GM12878 (cell line): Measurements from ENCODE around the gene PP2D1. TPM values are rescaled to one million over a fixed set of nuclear protein-coding genes. Genes with fewer than 3 reads are reported as not detected.

Experiments used
- ATAC-seq: fragments of 200-7000 bp; cut with Tn5 transposase; 3 replicates; pipeline ENCODE4 v1.9.1; 2020; ENCODE audit warnings: mild to moderate bottlenecking, moderate library complexity
- BruUV-seq: library from RNA; stranded (reverse); fragments of 400-500 nt; replicated peaks from 2 replicates; lab custom pipeline; 2021; lab: Mats Ljungman, UMichigan
- CTCF ChIA-PET: fragments of 300-600 bp; sonication (Branson Sonifier 250); formaldehyde crosslinking; extraction: SDS; loops from one replicate; lab custom pipeline; 2021; ENCODE audit warnings: inconsistent platforms; lab: Yijun Ruan, JAX
- POLR2A ChIA-PET: fragments of 350-600 bp; formaldehyde crosslinking; extraction: SDS; loops from one replicate; lab custom pipeline; 2021; ENCODE audit warnings: inconsistent platforms; lab: Charles Lee
- RAD21 ChIA-PET: fragments of 300-600 bp; sonication (Branson Sonifier 250); formaldehyde crosslinking; loops from one replicate; lab custom pipeline; 2023; ENCODE audit warnings: antibody characterized with exemption; ENCODE audit not compliant: unreplicated experiment; lab: Charles Lee
- SMC1A ChIA-PET: fragments of 300-600 bp; sonication (Branson Sonifier 250); formaldehyde crosslinking; loops from one replicate; lab custom pipeline; 2023; ENCODE audit not compliant: unreplicated experiment, uncharacterized antibody; lab: Charles Lee
- DNase-seq: peaks from one replicate; pipeline ENCODE4 v3.0.0-alpha.2; 2011; ENCODE audit warnings: low read depth, low spot score
- FAIRE-seq: peaks from 3 replicates; lab custom pipeline; 2011; peaks lifted over from hg19 to GRCh38; lab: Jason Lieb, UNC
- H2AFZ ChIP-seq: 2 replicates; pipeline ENCODE4 v1.6.0; 2011; ENCODE audit warnings: low read depth, low read length, control low read depth; ENCODE audit not compliant: control insufficient read depth
- H3K27ac ChIP-seq: 2 replicates; pipeline ENCODE4 v1.5.1; 2011; ENCODE audit warnings: control low read depth; ENCODE audit not compliant: control insufficient read depth, insufficient read depth
- H3K27me3 ChIP-seq, 2 experiments: replicated peaks in 1 of 2; 2 replicates each; pipeline versions ENCODE4 v1.6.0 to v1.6.1; 2011; ENCODE audit warnings: low read length in 1 of 2; ENCODE audit not compliant: control insufficient read depth in 2 of 2, insufficient read depth in 2 of 2
- H3K36me3 ChIP-seq, 2 experiments: 2 replicates each; pipeline ENCODE4 v1.5.1; 2011; ENCODE audit warnings: low read length in 1 of 2; ENCODE audit not compliant: control insufficient read depth in 2 of 2, insufficient read depth in 2 of 2
- H3K4me1 ChIP-seq: 2 replicates; pipeline ENCODE4 v1.6.1; 2011; ENCODE audit warnings: mild to moderate bottlenecking, low read length, moderate library complexity, mixed read lengths; ENCODE audit not compliant: control insufficient read depth, insufficient read depth
- H3K4me2 ChIP-seq: 2 replicates; pipeline ENCODE4 v1.6.0; 2011; ENCODE audit warnings: control low read depth; ENCODE audit not compliant: control insufficient read depth, insufficient read depth
- H3K4me3 ChIP-seq: fragments of 200-600 bp; sonication (generic); 2 replicates; pipeline ENCODE4 v1.5.1; 2016
- H3K79me2 ChIP-seq: 2 replicates; pipeline ENCODE4 v1.6.0; 2011; ENCODE audit warnings: low read length; ENCODE audit not compliant: control insufficient read depth, insufficient read depth
- H3K9ac ChIP-seq: 2 replicates; pipeline ENCODE4 v1.8.0; 2011; ENCODE audit warnings: low read length, control low read depth, mixed read lengths; ENCODE audit not compliant: control insufficient read depth, insufficient read depth
- H3K9me3 ChIP-seq: replicated peaks from 3 replicates; pipeline ENCODE4 v1.5.1; 2011; ENCODE audit warnings: mild to moderate bottlenecking, low read length; ENCODE audit not compliant: control insufficient read depth, insufficient read depth
- H4K20me1 ChIP-seq: 2 replicates; pipeline ENCODE4 v1.6.0; 2011; ENCODE audit not compliant: control insufficient read depth, insufficient read depth
- DPF2 ChIP-seq: fragments of 450-650 bp; IDR thresholded peaks from 2 replicates; pipeline ENCODE4 v1.6.1; 2017; ENCODE audit warnings: mild to moderate bottlenecking
- MAX ChIP-seq: IDR thresholded peaks from 2 replicates; pipeline ENCODE4 v1.6.1; 2012; ENCODE audit warnings: low read depth, low read length, improper control_type of control experiment
- NFXL1 ChIP-seq: fragments of 450-650 bp; IDR thresholded peaks from 2 replicates; pipeline ENCODE4 v1.6.1; 2017; ENCODE audit warnings: antibody characterized with exemption, mild to moderate bottlenecking, borderline replicate concordance
- SMC3 ChIP-seq: IDR thresholded peaks from 2 replicates; pipeline ENCODE4 v1.6.1; 2011; ENCODE audit warnings: low read length, improper control_type of control experiment, borderline replicate concordance
- TCF3 ChIP-seq: IDR thresholded peaks from 2 replicates; pipeline ENCODE4 v1.6.1; 2012; ENCODE audit warnings: low read depth, mild to moderate bottlenecking, low read length, borderline replicate concordance; ENCODE audit not compliant: insufficient read depth
- ZNF274 ChIP-seq: IDR thresholded peaks from one replicate; pipeline ENCODE4 v1.8.0; 2011; ENCODE audit not compliant: insufficient read length, insufficient read depth
- WGBS: methylation state at CpG from one replicate; pipeline ENCODE4 v1.1.6; 2016; ENCODE audit warnings: low lambda C conversion rate; ENCODE audit not compliant: insufficient replicate concordance, insufficient coverage; ENCODE audit errors: missing lambda C conversion rate; 5-methylcytosine and 5-hydroxymethylcytosine counted together
- in situ Hi-C: fragments of 300-500 bp; cut with MboI; formaldehyde crosslinking; loops from 9 replicates; pipeline ENCODE4 v1.14.3; 2018; ENCODE audit warnings: mixed read lengths
- intact Hi-C: fragments of 100-400 bp; cut with micrococcal nuclease; formaldehyde crosslinking; loops from one replicate; pipeline ENCODE4 v1.14.2; 2022; ENCODE audit not compliant: unreplicated experiment
- polyA plus RNA-seq, 11 experiments: library from polyadenylated mRNA; depleted of rRNA in 4 of 11; unstranded in 6 of 11; stranded (reverse) in 5 of 11; fragments of >200 nt; fragmentation: Nextera tagmentation in 4 of 11; fragmentation: Illumina TruSeq in 1 of 11; extraction: Ambion mirVana in 4 of 11; extraction: Trizol in 1 of 11; gene quantifications; 1 replicate in 1 of 11; 2 replicates in 10 of 11; pipeline versions ENCODE4 v1.2.1 to v1.2.3, GENCODE V29; 2011 to 2016; ENCODE audit warnings: inconsistent platforms in 2 of 11, missing spikeins in 2 of 11, low read depth in 1 of 11
- total RNA-seq, 4 experiments: library from RNA; depleted of rRNA in 3 of 4; stranded (reverse); fragments of >200 nt in 3 of 4; fragmentation: Illumina TruSeq in 1 of 4; extraction: Trizol in 1 of 4; gene quantifications; 2 replicates each; pipeline versions ENCODE4 v1.2.1 to v1.2.3, GENCODE V29; 2013 to 2021

Gene PP2D1
- total and polyA plus RNA-seq, 10 of the 15 experiments (the other 5 are each of a cell fraction or from before 2014, with no cell fraction given), result 0.04 to 0.18 (median 0.17) TPM; not detected in 7

GRCh38 chr3:19950316-19950715 is 61.7 kb downstream of the PP2D1 start:
- Histone ChIP-seq H4K20me1 (0 out of 2 replicates have a peak, but pooled peaks cover 3% of the 10 kb centered on the region), H3K9ac (no peak overlapping the region), H3K9me3 (no peaks in the 10 kb centered on the region; the same call in 2 of the 3 replicates), H3K27ac (no peak overlapping the region)
- SMC1A ChIA-PET, result interaction anchor here (1.4 to 3.3 kb wide), 3 partner anchors 75 to 236 kb away, joined by 4 to 14 read pairs (median 5); partner anchors contain the start of genes KAT2B and SGO1
- intact Hi-C loops, result no loop called here
- TF ChIP-seq DPF2, result no peak
- no peak for TF ChIP-seq TCF3
- TF ChIP-seq ZNF274, result no peak
- no peak for TF ChIP-seq MAX
- no peak for TF ChIP-seq NFXL1
- TF ChIP-seq SMC3, result no peak
- TF ChIP-seq, all 136 proteins: peak for 0
- no peak for DNase-seq
- no TSS peak for BruUV-seq
- POLR2A ChIA-PET, result interaction anchor here (1.2 to 1.3 kb wide), 2 partner anchors 19 to 91 kb away, joined by 4 to 6 read pairs; no protein-coding TSS in a partner anchor
- no peaks in the 10 kb centered on the region for H3K27me3 ChIP-seq
- WGBS, result 74% methylated on average over 2 of the region's 2 CpGs
- peaks cover 3% of the 10 kb centered on the region; the same call in 1 of the 2 replicates for H3K4me1 ChIP-seq
- H3K4me2 ChIP-seq, result peak overlapping the region; percentile 18; the same call in 1 of the 2 replicates
- RAD21 ChIA-PET, result interaction anchor here (1.0 to 2.1 kb wide), 2 partner anchors 99 to 236 kb away, joined by 3 to 5 read pairs; partner anchors contain the start of gene SGO1
- peaks cover 77% of the 10 kb centered on the region for H3K79me2 ChIP-seq
- in situ Hi-C loops, result no loop called here
- no peak for FAIRE-seq
- 0 out of 2 replicates have a peak overlapping the region, but pooled peaks have one; percentile 87 for H3K4me3 ChIP-seq
- no peak for ATAC-seq
- peaks cover 0 to 20% of the 10 kb centered on the region in 2 experiments for H3K36me3 ChIP-seq
- CTCF ChIA-PET, result interaction anchor here (0.8 to 1.9 kb wide), 3 partner anchors 10 to 84 kb away, joined by 3 to 5 read pairs (median 4); no protein-coding TSS in a partner anchor
- H2AFZ ChIP-seq, result no peak overlapping the region
